HG03159 (cell line): ENCODE results near the gene CAB39.
"Not testable (repeated sequence)": the region's sequence is repeated elsewhere in the genome, so short reads cannot be mapped to it uniquely, and the experiment has no call there.

ENCODE experiments used
- ATAC-seq: cut with Tn5 transposase; IDR thresholded peaks from one replicate; pipeline ENCODE4 v1.9.1; 2021; ENCODE audit warnings: mild to moderate bottlenecking, moderate library complexity; ENCODE audit not compliant: unreplicated experiment

Gene CAB39

GRCh38 chr2:230682546-230682945, 30.1 kb upstream of the CAB39 start:
- ATAC-seq, result no peak

DNA sequence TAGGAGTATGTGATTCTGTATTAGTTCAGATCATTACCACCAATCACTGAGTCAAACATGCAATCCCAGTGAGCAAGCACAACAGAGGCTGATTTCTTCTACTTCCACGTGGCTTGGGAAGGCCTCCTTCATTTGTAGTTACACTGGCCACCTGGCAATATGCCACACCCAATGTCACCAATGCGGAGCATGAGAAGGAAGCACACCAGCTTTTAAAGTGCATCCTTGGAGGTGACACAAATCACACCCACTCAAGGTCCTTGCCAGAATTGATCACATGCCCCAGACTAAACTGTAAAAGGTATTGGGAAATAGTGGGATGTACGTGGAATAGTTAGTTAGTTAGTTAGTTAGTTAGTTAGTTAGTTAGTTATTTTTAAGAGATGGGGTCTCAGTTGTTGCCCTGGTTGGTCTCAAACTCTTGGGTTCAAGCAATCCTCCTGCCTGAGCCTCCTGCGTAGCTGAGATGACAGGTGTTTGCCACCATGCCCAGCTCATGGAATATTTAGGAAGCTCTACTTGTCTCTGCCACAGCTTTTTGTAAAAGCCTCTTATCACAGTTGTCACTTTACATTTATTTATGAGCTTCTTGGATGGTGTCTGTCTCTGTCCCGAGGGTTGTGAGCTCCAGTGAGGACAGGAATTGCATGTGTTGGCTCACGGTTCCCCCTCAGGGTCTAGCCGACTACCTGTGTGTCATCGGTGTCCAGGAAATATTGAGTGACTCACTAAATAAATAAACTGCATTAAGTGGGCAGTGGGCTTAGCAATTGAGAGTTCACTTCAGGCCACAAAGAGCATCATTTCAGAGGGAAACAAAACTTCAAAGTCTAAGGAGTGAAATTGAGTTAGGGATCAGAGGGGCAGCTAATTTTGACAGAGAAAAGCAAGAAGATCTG, 28.1 kb upstream of the CAB39 start:
- no peak for ATAC-seq

GRCh38 chr2:230685178-230685577, 27.5 kb upstream of the CAB39 start:
- no peak for ATAC-seq

- ATAC-seq, result no peak
Measured at GRCh38 chr2:230687498-230687897, 25.1 kb upstream of the CAB39 start.

DNA sequence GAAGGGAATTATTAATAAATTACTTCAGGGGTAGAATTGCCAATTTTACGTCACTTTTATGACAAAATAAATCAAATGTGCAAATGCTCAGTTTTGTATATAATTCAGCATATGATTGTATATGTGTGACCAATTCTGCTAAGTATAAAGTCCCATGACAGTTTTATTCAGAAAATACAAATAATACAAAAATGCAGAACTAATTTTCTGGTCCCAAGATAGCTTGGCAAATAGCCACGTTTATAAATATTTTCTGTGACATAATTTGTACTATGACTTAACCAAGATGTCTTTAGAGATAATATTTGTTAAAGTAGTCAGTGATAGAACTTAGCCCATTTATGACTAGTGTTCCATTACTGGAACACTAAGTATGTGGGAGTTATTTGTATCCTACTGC, 24.2 kb upstream of the CAB39 start:
- ATAC-seq, result no peak

DNA sequence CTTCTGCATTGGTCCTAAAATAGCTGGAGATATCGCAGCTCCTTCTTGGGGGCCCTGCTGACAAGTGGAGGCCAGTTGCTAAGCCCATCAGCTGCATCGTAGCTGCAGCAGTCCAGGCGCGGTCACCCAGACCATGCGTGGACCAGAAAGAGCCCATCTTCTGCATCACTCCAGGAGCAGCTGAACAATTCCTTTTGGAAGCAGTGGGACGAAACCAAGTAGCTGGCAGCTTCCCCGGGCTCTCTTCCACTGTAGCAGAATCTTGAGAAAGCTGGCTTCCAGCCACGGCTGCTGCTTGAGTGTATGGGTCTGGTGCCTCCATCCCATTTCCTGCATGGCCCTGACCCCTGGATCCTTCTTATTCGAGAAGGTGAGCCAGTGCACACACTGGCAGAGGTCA, 22.2 kb upstream of the CAB39 start:
- no peak for ATAC-seq

- ATAC-seq, result no peak
Measured at GRCh38 chr2:230691005-230691647, 21.5 kb upstream of the CAB39 start.

GRCh38 chr2:230692760-230693159, 19.9 kb upstream of the CAB39 start:
- no peak for ATAC-seq

DNA sequence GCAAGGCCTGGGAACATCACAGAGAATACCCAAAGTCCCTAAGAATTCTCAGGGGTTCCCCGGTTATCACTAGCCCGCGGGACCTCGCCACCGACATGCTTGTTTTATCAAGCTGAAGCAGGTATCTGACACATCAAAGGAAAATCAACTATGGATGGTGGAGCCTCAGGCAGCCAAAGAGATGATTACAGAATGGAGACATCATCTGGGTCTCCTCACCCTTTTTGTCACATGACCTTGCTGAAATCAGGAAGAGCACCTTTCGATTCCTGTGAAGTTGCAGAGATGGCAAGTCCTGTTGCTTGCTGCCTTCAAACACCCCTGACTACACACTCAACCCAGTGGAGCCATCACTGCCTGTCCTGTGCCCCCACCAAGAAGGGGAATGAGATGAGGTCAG, 19.2 kb upstream of the CAB39 start:
- no peak for ATAC-seq

DNA sequence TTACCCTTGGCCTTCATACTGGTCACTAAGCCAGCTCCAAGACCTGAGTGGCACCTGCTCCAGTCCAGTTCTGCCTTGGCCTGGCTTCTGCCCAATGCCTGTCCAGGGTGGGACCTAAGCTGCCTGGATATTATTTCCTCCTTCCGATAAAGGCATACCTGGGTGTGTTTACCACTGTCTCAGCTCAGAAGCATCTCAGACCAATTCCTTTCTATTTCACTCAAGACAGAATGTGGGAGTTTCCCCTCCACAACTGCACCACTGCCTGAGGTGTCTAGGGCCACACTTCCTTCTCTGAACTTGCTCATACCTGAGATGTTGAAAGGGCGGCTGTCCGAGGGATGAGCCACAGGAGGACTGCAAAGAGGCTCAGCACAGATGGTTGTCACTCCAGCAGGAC, 18.4 kb upstream of the CAB39 start:
- ATAC-seq, result no peak

DNA sequence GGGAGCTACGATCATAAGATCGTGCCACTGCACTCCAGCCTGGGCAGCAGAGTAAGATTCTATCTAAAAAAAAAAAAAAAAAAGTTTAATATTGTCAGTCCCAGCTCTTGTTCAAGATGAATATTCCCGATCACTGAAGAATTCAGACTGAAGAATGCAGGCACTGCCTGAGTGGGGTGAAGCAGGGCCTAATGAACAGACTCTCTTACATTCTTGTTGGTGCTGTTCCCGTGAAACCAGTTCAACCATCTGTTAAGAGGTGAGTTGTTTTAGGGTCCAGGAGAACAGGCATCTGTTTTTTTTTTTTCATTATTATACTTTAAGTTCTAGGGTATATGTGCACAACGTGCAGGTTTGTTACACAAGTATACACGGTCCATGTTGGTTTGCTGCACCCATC, 17.1 kb upstream of the CAB39 start:
- ATAC-seq, result no peak

- no peak for ATAC-seq
Measured at GRCh38 chr2:230696670-230697069, 16.0 kb upstream of the CAB39 start.

- no peak for ATAC-seq
Measured at GRCh38 chr2:230697676-230698075, 15.0 kb upstream of the CAB39 start.

DNA sequence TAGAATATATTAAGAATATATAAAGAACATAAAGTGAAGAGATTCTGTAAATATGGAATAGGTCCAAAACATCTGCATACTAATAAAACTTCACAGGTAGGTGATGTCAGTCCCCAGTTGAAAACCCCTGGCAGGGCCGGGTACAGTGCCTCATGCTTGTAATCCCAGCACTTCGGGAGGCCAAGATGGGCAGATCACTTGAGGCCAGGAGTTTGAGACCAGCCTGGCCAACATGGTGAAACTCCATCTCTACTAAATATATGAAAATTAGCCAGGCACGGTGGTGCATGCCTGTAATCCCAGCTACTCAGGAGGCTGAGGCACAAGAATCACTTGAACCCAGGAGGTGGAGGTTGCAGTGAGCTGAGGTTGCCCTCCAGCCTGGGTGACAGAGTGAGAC, 13.9 kb upstream of the CAB39 start:
- not testable (repeated sequence) for ATAC-seq

GRCh38 chr2:230700447-230700846, 12.2 kb upstream of the CAB39 start:
- ATAC-seq, result no peak

DNA sequence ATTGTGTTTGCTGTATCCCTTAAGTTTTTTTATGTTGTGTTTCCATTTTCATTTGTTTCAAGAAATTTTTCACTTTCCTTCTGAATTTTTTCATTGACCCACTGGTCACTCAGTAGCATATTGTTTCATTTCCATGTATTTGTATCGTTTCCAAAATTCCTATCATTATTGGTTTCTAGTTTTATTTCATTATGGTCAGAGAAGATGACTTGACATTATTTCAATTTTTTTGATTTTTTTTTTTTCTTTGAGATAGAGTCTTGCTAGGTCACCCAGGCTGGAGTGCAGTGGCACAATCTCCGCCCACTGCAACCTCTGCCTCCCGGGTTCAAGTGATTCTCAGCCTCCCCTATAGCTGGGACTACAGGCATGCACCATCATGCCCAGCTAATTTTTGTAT, 11.3 kb upstream of the CAB39 start:
- no peak for ATAC-seq

DNA sequence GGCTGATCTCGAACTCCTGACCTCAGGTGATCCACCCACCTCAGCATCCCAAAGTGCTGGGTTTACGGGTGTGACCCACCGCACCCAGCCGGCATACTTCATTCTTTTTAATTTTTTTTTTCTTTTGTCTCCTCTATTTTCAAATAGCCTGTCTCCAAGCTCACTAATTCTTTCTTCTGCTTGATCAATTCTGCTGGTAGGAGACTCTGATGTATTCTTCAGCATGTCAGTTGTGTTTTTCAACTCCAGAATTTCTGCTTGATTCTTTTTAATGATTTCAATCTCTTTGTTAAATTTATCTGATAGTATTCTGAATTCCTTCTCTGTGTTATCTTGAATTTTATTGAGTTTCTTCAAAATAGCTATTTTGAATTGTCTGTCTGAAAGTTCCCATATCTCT, 10.2 kb upstream of the CAB39 start:
- ATAC-seq, result not testable (repeated sequence)

- no peak for ATAC-seq
Measured at GRCh38 chr2:230703514-230703913, 9.1 kb upstream of the CAB39 start.

- no peak for ATAC-seq
Measured at GRCh38 chr2:230706053-230706521, 6.6 kb upstream of the CAB39 start.

DNA sequence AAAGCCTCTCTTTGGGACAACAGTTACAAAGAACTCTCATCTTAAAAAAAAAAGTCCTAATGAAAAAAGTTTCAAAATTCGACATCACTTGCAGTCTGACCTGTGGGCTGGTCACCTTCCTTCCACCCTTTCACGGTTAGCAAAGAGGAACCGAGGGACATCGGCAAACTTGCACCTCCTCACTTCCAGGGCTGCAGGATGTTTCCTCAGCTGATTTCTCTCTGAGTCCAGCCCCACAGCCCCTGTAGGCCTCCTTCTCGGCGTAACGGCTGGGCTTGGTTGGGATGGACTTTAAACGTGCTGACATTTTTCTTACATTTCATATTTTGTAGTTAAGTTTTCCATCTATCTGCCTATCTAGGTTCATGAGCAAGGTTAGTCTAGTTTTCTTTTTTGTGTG, 5.7 kb upstream of the CAB39 start:
- no peak for ATAC-seq

DNA sequence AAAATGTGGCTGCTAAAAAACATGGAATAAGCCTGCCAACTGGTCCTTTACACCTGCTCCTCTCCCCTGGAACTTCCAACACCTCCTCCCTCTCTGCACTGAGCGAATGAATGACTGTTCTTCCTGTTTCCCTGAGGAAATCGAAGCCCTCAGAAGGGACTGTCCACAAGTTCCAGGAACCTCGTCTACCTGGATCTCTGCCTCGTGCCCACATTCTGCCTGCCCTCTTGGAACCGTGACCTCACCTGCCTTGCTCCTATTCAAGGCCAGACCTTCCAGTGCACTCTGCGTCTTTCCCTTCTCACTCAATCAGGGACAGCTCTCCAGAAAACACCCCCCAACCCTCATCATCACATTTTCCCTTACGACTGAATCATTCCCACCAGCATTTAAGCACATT, 4.4 kb upstream of the CAB39 start:
- no peak for ATAC-seq

- ATAC-seq, result no peak
Measured at GRCh38 chr2:230711224-230711623, 1.4 kb upstream of the CAB39 start.
